Tibial nerve (tissue), 4 donors: ENCODE results near the gene CLDN19.

Experiments used
- CTCF ChIP-seq, 5 experiments: fragments of 200-600 bp in 3 of 5; fragments of 450-650 bp in 2 of 5; sonication (generic) in 3 of 5; IDR thresholded peaks; one replicate each; pipeline ENCODE4 v1.5.1; 2016 to 2019; ENCODE audit warnings: antibody characterized with exemption in 5 of 5, mild to moderate bottlenecking in 3 of 5, moderate library complexity in 2 of 5
- EP300 ChIP-seq, 2 donors: sonication (generic); formaldehyde crosslinking; IDR thresholded peaks; one replicate each; pipeline ENCODE4 v1.6.1; 2017; ENCODE audit warnings: antibody characterized with exemption in 2 of 2, mild to moderate bottlenecking in 1 of 2
- POLR2A ChIP-seq, 2 donors: fragments of 450-650 bp; IDR thresholded peaks; one replicate each; pipeline ENCODE4 v1.6.1; 2017; ENCODE audit warnings: antibody characterized with exemption in 2 of 2, mild to moderate bottlenecking in 2 of 2, moderate library complexity in 2 of 2

DNA sequence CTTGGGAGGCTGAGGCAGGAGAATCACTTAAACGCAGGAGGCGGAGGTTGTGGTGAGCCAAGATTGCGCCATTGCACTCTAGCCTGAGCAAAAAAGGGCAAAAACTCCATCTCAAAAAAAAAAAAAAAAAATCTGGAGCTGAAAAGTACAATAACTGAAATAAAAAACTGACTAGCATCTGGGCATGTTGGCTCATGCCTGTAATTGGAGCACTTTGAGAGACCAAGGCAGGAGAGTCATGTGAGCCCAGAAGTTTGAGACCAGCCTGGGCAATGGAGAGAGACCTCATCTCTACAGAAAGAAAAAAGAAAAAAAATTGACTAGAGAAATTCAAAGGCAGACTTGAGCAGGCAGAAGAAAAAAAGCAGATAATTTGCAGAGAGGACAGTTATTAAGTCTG, 18.1 kb downstream of the CLDN19 start:
- TF ChIP-seq CTCF (IDR thresholded peaks at IDR 0.05) (no peak), EP300 (IDR thresholded peaks at IDR 0.05) (no peak), POLR2A (IDR thresholded peaks at IDR 0.05) (no peak)
